Fibroblast of lung (primary cell): ENCODE results near the gene PRKCI.

Experiments
- CTCF ChIP-seq, 2 donors: IDR thresholded peaks in 1 of 2; conservative IDR thresholded peaks in 1 of 2; 1 replicate in 1 of 2; 2 replicates in 1 of 2; pipeline ENCODE4 v1.5.1; 2011 to 2012; ENCODE audit warnings: low read length in 2 of 2, control low read depth in 1 of 2, inconsistent platforms in 1 of 2, low read depth in 1 of 2, mild to moderate bottlenecking in 1 of 2
- EZH2 ChIP-seq: IDR thresholded peaks from 2 replicates; pipeline ENCODE4 v1.5.1; 2012; ENCODE audit warnings: low read length, control low read depth, mild to moderate bottlenecking; ENCODE audit errors: missing control alignments

- TF ChIP-seq CTCF (conservative IDR thresholded peaks at IDR 0.05 in 1 of 2, IDR thresholded peaks at IDR 0.05 in 1 of 2; ENCODE audit: low read depth in 1 of 2, low read length in 2 of 2): no peak
- TF ChIP-seq EZH2: no peak
Measured at GRCh38 chr3:170256597-170256996, 34.4 kb downstream of the PRKCI start.
